Ectodermal cell (in vitro differentiated cells): ENCODE data around the gene C13orf46.
"Not testable (repeated sequence)": the region's sequence is repeated elsewhere in the genome, so short reads cannot be mapped to it uniquely, and the experiment has no call there.

Experiments
- H3K27ac ChIP-seq: 2 replicates; pipeline ENCODE4 v1.7.0; 2013; ENCODE audit warnings: mild to moderate bottlenecking, low read depth, low read length; ENCODE audit not compliant: insufficient read depth, poor library complexity, severe bottlenecking
- H3K27me3 ChIP-seq: 2 replicates; pipeline ENCODE4 v1.7.0; 2013; ENCODE audit warnings: mild to moderate bottlenecking, low read length; ENCODE audit not compliant: insufficient read depth, control insufficient read depth, poor library complexity, severe bottlenecking
- H3K36me3 ChIP-seq: one replicate; pipeline ENCODE4 v1.7.0; 2013; ENCODE audit warnings: low read length; ENCODE audit not compliant: control insufficient read depth, insufficient read depth
- H3K4me1 ChIP-seq: one replicate; pipeline ENCODE4 v1.7.0; 2013; ENCODE audit warnings: low read length; ENCODE audit not compliant: control insufficient read depth, insufficient read depth
- H3K4me3 ChIP-seq: 2 replicates; pipeline ENCODE4 v1.7.0; 2013; ENCODE audit warnings: low read depth, low read length, control low read depth; ENCODE audit not compliant: insufficient read depth
- H3K9me3 ChIP-seq: 2 replicates; pipeline ENCODE4 v1.7.0; 2013; ENCODE audit warnings: mild to moderate bottlenecking, low read length, moderate library complexity; ENCODE audit not compliant: control insufficient read depth
- WGBS, 2 experiments: methylation state at CpG; one replicate each; pipeline ENCODE4 v1.1.7; 2013; ENCODE audit warnings: missing lambda C conversion rate in 2 of 2; 5-methylcytosine and 5-hydroxymethylcytosine counted together

The C13orf46 gene

DNA sequence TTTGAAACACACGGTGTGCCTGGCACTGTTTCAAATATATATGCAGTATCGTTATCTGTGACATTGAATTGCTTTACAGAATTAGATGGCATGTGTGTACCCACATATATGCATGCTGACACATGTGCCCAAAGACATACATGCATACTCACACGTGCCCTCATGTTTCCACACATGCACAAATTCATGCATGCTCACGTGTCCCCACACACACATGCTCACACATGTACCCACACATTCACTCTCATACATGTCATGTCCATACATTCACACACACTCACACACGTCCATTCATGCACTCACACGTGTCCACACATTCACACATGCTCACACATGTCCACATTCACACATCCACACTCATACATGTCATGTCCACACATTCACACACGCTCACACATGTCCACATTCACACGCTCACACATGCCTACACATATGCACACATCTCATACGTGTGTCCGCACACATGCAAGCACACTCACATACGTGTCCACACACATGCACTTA, 17.9 kb upstream of the C13orf46 start:
- Histone ChIP-seq H3K27ac (no peak overlapping the region), H3K4me3 (no peak overlapping the region), H3K4me1 (no peaks in the 10 kb centered on the region), H3K27me3 (no peaks in the 10 kb centered on the region), H3K9me3 (no peaks in the 10 kb centered on the region), H3K36me3 (peaks cover 3% of the 10 kb centered on the region)
- WGBS, 2 experiments = 93 to 95% methylated on average over 11 of the region's 11 CpGs

DNA sequence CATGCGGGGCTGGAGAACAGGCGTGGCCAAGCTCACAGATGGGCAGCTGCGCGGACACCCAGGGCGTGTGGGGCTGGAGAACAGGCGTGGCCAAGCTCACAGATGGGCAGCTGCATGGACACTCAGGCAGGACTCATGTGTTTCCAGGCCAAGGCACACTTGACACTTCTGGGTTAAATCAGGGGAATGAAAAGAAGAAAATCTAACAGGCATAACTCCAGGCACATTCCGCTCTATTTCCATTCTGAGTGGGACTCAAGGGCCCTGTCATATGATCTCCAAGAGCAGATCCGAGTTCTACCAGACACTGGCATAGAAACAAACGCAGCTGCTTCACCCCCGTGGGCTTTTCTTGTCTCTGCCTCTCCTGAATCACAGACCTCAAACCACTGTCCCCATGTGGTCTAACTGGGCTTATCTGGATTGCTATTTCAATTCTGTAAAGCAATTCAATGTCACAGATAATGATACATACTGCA, 17.4 kb upstream of the C13orf46 start:
- Histone ChIP-seq H3K4me1 (no peaks in the 10 kb centered on the region), H3K36me3 (peaks cover 3% of the 10 kb centered on the region), H3K27ac (no peak overlapping the region), H3K27me3 (no peaks in the 10 kb centered on the region), H3K4me3 (no peak overlapping the region), H3K9me3 (no peaks in the 10 kb centered on the region)
- WGBS, 2 experiments = 93% methylated on average over 10 of the region's 10 CpGs

DNA sequence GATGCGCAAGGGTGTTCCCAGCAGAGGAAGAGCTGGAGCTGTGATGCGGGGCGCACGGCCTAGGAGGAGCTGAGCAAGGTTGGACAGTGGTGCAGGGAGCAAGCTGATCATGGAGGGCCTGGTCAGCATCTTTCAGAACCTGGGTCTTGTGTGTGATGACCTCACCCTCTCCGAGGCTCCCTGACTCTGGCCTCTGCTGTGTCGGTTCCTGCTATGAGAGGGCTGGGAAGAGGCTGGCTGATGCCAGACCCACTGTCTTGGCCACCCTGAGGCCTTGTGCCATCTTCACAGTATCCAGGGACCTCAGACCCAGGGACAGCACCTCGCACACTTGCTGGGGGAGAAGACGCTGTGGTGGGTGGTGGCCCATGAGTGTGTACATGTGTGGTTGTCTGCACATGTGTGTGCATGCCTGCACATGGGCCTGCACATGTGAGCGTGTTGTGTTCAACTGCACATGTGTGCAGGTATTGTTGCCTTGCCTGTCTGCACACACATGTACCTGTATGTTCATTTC, 16.5 kb upstream of the C13orf46 start:
- no peaks in the 10 kb centered on the region for H3K4me1 ChIP-seq
- H3K36me3 ChIP-seq = peaks cover 3% of the 10 kb centered on the region
- H3K27me3 ChIP-seq = no peaks in the 10 kb centered on the region
- no peak overlapping the region for H3K4me3 ChIP-seq
- H3K9me3 ChIP-seq = no peaks in the 10 kb centered on the region
- H3K27ac ChIP-seq = no peak overlapping the region
- 95 to 97% methylated on average over 9 of the region's 9 CpGs for WGBS, 2 experiments

DNA sequence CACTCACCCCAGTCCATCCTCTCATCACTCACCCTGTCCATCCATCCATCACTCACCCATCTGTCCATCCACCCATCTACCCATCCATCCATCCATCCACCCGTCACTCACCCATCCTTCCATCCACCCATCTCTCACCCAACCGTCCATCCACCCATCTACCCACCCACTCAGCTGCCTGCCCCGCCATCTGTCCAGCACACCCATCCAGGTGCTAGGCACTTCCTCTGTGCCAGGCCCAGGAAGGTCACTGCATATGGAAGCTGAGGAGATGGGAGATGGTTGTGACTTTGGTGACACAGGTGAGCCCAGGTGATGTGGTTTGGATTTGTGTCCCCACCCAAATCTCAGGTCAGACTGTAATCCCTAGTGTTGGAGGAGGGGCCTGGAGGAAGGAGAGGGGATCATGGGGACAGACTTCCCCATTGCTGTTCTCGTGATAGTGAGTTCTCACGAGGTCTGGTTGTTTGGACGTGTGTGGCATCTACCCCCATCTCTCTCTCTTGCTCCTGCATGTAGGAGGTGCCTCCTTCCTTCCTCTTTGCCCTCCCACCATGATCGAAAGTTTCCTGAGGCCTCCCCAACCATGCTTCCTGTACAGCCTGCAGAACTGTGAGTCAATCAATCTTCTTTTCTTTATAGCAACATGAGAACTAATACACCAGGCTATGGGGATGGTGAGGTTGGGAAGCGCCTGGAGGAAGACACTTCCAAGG, 15.9 kb upstream of the C13orf46 start:
- Histone ChIP-seq H3K9me3 (no peaks in the 10 kb centered on the region), H3K27ac (no peak overlapping the region), H3K36me3 (peaks cover 3% of the 10 kb centered on the region), H3K27me3 (no peaks in the 10 kb centered on the region), H3K4me3 (no peak overlapping the region), H3K4me1 (no peaks in the 10 kb centered on the region)
- WGBS, 2 experiments = 95 to 96% methylated on average over 8 of the region's 8 CpGs

DNA sequence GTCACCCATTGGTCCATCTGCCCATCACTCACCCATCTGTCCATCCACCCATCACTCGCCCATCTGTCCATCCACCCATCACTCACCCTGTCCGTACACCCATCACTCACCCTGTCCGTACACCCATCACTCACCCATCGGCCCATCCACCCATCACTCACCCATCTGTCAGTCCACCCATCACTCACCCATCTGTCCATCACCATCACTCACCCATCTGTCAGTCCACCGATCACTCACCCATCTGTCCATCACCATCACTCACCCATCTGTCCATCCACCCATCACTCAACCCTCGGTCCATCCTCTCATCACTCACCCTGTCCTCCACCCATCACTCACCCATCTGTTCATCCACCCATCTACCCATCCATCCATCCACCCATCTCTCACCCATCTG, 15.0 kb upstream of the C13orf46 start:
- H3K4me1 ChIP-seq, H3K27ac ChIP-seq, H3K36me3 ChIP-seq, H3K9me3 ChIP-seq, H3K27me3 ChIP-seq, H3K4me3 ChIP-seq: not testable (repeated sequence)
- 93 to 94% methylated on average over 6 of the region's 6 CpGs for WGBS, 2 experiments

DNA sequence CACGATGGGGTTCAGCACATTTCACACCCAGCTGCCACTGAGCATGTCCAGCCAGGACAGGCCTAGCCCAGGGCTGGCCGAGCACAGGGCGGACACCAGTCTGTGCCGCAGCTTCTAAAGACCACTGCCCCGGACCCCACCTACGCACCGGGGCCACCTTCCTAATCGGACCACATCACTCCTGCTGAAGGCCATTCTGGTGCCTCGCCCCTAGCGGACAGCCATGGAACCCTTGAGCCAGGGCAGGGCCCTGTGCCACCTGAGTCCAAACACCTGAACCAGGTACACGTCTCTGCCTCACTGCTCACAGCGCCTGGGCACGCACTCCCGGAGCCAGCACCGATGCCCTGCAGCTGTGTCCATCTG, 8.4 kb upstream of the C13orf46 start:
- Histone ChIP-seq H3K27me3 (no peaks in the 10 kb centered on the region), H3K4me1 (no peaks in the 10 kb centered on the region), H3K4me3 (no peak overlapping the region), H3K27ac (no peak overlapping the region), H3K9me3 (no peaks in the 10 kb centered on the region), H3K36me3 (peaks cover 3% of the 10 kb centered on the region)
- WGBS, 2 experiments = 95 to 97% methylated on average over 15 of the region's 15 CpGs

DNA sequence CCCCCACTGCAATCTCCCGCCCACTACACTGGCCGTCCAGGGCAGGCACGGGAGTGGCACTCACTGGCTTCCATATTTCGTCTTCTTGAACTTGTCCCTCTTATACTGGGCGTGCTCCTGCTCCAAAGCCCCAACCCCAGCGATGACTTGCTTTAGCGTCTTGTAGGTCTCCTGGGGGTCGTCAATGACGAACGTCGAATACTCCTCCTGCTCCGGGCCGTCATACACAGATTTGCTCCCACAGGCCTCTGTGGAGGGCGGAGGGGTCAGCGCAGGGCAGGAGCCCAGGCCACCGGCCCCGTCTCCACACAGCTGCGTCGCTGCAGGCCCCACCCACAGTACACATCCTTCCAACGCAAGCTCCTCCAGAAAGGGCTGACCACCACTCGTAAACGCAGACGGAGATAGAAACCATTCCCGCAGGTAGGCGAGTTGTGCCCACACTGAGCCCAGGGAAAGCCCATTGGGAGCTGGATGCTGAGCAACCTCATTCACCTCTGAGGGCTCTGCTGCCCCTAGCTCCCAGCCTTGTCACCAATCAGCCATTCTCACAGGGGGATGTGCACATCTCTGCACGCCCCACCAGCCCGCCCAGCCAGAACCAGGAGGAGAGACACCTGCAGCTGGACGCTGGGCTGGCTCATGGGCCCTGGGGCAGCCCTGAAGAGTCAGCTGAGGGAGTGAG, 7.9 kb upstream of the C13orf46 start:
- peaks cover 4% of the 10 kb centered on the region for H3K36me3 ChIP-seq
- no peak overlapping the region for H3K4me3 ChIP-seq
- H3K27me3 ChIP-seq = no peaks in the 10 kb centered on the region
- WGBS, 2 experiments = 92 to 93% methylated on average over 28 of the region's 28 CpGs
- H3K9me3 ChIP-seq = no peaks in the 10 kb centered on the region
- no peak overlapping the region for H3K27ac ChIP-seq
- peaks cover under 1% of the 10 kb centered on the region for H3K4me1 ChIP-seq

DNA sequence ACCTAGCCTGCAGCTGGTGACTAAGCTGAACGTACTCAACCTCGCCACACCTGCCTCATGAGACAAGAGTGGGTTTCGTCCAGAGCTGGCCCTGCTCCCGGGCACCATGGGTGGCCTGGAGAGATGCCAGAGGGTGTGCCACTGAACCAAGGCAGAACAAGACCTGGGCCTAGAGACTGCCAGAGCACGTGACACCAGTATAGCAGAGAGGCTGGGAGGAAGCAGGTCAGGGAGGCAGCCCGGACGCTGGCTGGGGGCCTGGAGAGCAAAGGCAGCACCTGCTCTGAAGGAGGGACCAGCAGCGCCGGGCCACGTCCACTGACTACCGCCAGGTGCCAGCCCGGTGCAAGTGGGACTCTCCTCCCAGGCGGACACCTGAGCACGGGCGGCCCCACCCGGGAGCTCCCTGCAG, 7.3 kb upstream of the C13orf46 start:
- H3K9me3 ChIP-seq = no peaks in the 10 kb centered on the region
- H3K36me3 ChIP-seq = peaks cover 4% of the 10 kb centered on the region
- no peaks in the 10 kb centered on the region for H3K27me3 ChIP-seq
- WGBS, 2 experiments = 96% methylated on average over 16 of the region's 16 CpGs
- H3K4me1 ChIP-seq = peaks cover 3% of the 10 kb centered on the region
- H3K27ac ChIP-seq = no peak overlapping the region
- H3K4me3 ChIP-seq = no peak overlapping the region

DNA sequence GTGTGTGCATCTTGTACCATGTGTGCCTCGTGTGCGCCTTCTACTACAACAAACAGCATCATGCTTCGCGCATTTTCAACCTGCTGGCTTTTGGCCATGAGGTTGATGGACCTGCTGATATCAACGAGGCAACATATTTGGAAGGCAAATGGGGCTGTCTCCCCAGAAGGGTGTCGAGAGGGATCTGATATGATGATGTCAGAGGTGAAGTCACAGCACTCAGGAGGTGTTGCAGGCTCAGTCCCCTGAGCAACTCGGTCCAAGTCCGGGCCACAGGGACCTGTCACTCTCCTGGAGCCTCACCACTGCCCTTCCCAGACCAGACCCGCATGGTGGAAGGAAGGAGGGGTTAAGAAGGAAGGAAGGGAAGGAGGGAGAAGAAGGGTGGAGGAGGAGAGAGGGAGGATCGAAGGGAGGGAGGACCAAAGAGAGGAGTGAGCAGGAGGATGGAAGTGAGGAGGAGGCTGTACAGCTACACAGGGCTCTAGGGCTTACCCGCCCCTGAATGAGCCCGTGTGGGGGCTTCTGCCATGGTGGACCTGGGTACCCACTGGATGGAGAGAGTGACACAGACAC, 6.7 kb upstream of the C13orf46 start:
- Histone ChIP-seq H3K4me1 (peaks cover 3% of the 10 kb centered on the region), H3K27me3 (no peaks in the 10 kb centered on the region), H3K36me3 (peaks cover 4% of the 10 kb centered on the region), H3K4me3 (no peak overlapping the region), H3K27ac (no peak overlapping the region), H3K9me3 (no peaks in the 10 kb centered on the region)
- WGBS, 2 experiments = 90 to 95% methylated on average over 12 of the region's 12 CpGs

DNA sequence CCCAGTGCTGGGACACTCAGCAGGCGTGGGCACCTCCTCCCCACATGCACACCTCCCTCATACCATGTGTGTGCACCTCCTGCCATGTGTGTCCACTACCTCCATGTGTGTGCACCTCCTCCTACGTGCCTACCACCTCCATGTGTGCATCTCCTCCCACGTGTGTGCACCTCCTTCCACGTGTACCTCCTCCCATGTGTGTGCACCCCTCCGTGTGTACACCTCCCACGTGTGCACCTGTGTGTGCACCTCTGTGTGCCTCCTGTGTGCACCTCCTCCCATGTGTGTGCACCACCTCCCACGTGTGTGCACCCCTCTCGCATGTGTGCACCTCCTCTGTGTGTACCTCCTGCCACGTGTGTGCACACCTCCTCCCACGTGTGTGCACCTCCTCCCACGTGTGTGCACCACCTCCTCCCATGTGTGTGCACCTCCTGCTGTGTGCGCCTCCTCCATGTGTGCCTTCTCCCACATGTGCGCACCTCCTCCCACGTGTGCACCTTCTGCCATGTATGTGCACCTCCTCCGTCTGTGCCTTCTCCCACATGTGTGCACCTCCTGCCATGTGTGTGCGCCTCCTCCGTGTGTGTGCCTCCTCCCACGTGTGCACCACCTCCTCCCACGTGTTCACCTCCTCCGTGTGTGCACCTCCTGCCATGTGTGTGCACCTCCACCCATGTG, 6.1 kb upstream of the C13orf46 start:
- H3K9me3 ChIP-seq = no peaks in the 10 kb centered on the region
- H3K4me1 ChIP-seq = peaks cover 3% of the 10 kb centered on the region
- no peaks in the 10 kb centered on the region for H3K27me3 ChIP-seq
- 95% methylated on average over 20 of the region's 20 CpGs for WGBS, 2 experiments
- no peak overlapping the region for H3K27ac ChIP-seq
- peaks cover 4% of the 10 kb centered on the region for H3K36me3 ChIP-seq
- H3K4me3 ChIP-seq = no peak overlapping the region
